Keratinocyte (primary cell): Measurements from ENCODE around the gene TMEM135.

Source experiments
- CTCF ChIP-seq, 3 experiments: IDR thresholded peaks in 1 of 3; conservative IDR thresholded peaks in 1 of 3; optimal IDR thresholded peaks in 1 of 3; 2 replicates in 2 of 3; 3 replicates in 1 of 3; pipeline versions ENCODE3 to v1.5.1; 2011; ENCODE audit warnings: low read length in 3 of 3, mild to moderate bottlenecking in 3 of 3, moderate library complexity in 2 of 3, control low read depth in 1 of 3, inconsistent platforms in 1 of 3; ENCODE audit not compliant: insufficient read depth in 2 of 3; ENCODE audit errors: extremely low read depth in 1 of 3
- EZH2 ChIP-seq: IDR thresholded peaks from one replicate; pipeline ENCODE4 v1.6.1; 2012; ENCODE audit warnings: inconsistent platforms, mild to moderate bottlenecking, low read length, moderate library complexity

- TF ChIP-seq CTCF (optimal IDR thresholded peaks at IDR 0.05 in 1 of 3, IDR thresholded peaks at IDR 0.05 in 1 of 3, conservative IDR thresholded peaks at IDR 0.05 in 1 of 3; ENCODE audit: extremely low read depth in 1 of 3, insufficient read depth in 2 of 3, low read length in 3 of 3) (no peak), EZH2 (no peak)
These were observed 44.9 kb downstream of the TMEM135 start for GRCh38 chr11:87082590-87082989.
